Femur (tissue), 1 donor: ENCODE results near the gene CPED1.
"Not testable (repeated sequence)": the region's sequence is repeated elsewhere in the genome, so short reads cannot be mapped to it uniquely, and the experiment has no call there.

Experiments used
- DNase-seq: peaks from one replicate; pipeline ENCODE4 v3.0.0-alpha.2; 2017

Gene CPED1

GRCh38 chr7:121075424-121075841, 86.9 kb downstream of the CPED1 start:
- DNase-seq: not testable (repeated sequence)

- no peak for DNase-seq
These were observed 87.4 kb downstream of the CPED1 start for GRCh38 chr7:121075952-121076349.

GRCh38 chr7:121076350-121077164, 88.0 kb downstream of the CPED1 start:
- no peak for DNase-seq

DNA sequence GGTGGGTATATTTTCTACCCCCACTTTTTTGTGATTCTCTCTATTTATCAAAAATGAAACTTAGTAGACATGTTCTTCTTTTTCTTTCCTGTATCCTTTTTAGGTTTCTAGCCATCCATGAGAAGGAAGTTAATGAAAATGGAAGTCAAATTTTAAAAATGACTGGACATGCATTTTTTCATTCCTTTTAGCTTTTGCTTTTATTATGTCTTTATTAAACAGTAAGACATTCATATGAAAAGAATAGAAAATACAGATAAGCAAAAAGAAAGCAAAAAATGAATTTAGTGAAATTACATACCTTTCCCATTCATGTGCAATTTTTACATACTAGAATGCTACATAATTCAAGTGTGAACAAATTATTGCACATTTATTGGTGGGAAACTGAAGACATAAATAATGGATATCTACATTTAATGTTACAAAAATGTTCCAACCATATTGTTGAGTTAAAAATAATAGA, 88.7 kb downstream of the CPED1 start:
- no peak for DNase-seq

GRCh38 chr7:121078701-121079227, 90.3 kb downstream of the CPED1 start:
- no peak for DNase-seq

GRCh38 chr7:121079425-121080169, 91.1 kb downstream of the CPED1 start:
- no peak for DNase-seq

DNA sequence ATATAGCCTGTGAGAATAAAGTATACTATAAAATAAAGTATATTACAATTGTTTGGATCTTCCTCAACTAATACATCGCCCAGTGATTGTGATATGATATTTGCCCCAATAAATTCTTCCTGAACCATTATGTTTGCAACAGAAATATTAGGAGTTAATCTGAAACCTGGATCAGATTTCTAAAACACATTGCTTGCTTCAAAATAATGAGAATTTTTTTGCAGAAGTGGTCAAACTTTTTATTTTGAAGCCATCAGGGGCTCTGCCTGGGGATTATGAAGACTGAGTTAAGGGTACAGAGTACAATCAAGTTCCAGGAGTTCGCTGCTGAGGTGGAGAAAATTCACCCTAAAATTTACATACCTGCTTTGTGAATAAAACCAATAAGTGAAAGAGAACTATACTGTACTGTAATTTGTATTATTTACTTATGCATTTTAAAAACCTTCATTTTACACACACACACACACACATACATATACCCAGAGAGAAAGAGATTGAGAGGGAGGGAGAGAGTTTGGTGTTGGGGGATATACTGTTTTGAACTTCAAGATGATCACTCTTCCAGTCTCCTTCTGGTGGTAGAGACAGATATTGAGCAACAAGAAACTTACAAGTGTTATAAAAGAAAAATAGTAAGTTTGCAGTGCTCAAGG, 91.9 kb downstream of the CPED1 start:
- DNase-seq: no peak

- DNase-seq: no peak
These were observed 92.4 kb downstream of the CPED1 start for GRCh38 chr7:121080913-121081326.

GRCh38 chr7:121081327-121081936, 92.9 kb downstream of the CPED1 start:
- DNase-seq: no peak

- DNase-seq: no peak
These were observed 94.0 kb downstream of the CPED1 start for GRCh38 chr7:121082400-121083101.

DNA sequence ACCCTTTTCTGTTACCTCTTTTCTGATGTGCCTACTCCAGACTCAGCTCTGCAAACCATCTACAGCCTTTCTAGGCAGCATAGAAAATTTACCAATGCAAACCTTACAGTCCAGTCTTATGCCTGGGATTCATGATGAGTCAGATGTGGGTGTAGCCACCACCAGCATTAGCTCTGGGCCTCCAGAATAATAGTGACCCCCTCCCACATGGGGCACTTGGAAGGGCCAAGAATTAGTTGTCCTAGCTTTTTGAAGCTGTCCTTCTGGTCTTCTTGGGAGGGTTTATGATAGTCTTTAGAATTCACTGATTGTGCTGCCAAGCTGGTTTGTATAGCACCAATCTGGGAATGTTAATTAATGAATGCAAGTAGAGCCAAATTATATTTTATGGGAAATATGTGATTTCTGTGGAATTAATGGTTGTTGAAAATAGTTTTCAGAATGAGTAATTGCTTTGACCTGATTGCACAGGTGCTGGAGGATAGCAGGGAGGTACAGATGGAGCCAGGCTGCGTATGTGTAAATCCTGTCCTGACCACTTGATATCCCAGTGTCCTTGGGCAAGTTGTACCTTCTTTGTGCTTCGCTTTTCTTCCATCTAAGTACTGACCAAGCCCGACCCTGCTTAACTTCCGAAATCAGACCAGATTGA, 94.8 kb downstream of the CPED1 start:
- no peak for DNase-seq

DNA sequence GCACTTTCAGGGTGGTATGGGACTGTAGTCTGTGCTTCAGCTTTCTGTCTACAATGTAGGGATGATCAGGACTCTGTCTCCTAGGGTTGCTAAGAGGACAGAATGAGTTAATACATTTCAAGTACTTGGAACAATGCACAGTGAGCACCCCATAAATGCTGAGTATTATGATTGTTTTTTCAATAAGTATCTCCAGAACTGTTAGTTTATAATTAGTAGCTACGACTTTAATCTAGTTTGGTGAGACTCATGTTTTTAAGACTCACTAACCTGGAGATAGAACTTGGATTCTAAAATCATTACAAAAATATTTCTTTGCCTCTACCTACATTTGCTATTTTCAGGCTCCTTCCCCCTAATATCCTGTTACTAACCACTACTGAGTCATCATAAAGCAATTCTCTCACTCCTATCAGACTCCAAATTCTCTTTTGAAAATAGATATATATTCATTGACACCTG, 95.3 kb downstream of the CPED1 start:
- DNase-seq: no peak

DNA sequence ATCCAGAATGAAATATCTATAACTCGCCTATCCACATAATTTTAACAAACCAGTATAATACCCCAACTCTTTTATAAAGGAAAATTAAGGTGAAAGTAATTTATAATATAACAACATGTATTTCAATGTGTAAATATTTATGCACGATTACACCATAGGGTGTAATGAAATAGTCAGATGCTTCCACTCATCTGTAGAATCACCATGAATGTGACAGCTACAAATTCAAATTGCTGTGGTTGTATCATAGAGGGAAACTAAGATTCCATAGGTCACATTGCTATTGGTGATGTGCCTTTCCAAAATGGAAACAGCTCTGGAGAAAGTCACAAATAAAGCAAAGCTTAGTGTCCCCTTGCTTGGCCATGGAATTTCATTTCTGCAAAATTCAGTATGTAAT, 95.7 kb downstream of the CPED1 start:
- DNase-seq: no peak

GRCh38 chr7:121084748-121085336, 96.3 kb downstream of the CPED1 start:
- DNase-seq: no peak

GRCh38 chr7:121085922-121086321, 97.4 kb downstream of the CPED1 start:
- DNase-seq: no peak

GRCh38 chr7:121088870-121089269, 100.4 kb downstream of the CPED1 start:
- no peak for DNase-seq

DNA sequence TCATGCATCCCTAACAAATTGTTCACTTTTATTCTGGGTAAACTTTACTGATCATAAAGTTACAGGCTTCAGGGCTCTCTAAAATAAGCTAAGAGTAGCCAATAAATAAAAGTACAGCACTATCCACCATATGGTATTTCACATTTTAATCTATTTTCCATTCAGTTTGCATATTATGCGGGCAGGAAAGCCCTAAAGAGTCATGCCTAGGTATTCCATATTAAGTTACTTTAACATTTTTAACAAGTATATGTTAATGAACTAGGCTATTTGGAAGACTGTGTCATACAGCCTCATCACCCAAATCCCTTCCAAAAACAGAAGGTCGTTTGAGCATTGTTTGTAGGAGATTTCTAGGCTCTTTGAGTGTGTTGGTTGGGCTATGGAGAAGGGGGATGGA, 106.3 kb downstream of the CPED1 start:
- DNase-seq: no peak

DNA sequence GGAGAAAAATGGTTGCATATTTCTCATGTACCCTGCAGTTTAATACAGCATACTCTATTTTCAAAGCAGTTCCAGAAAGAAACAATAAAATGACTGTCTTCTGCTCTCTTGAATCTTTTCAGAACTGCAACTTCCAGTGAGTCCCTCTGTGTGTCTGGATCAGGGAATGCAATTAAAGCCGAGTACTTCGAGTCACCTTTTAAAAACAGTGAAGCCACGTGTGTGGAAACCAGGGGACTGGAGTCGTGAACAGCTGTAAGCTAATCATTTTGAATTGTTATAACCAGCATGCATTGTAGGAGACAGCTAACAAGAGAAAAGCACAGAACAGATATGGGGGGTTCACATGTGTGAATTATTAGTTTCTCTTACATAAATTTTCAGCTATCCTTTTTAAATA, 109.1 kb downstream of the CPED1 start:
- no peak for DNase-seq

DNA sequence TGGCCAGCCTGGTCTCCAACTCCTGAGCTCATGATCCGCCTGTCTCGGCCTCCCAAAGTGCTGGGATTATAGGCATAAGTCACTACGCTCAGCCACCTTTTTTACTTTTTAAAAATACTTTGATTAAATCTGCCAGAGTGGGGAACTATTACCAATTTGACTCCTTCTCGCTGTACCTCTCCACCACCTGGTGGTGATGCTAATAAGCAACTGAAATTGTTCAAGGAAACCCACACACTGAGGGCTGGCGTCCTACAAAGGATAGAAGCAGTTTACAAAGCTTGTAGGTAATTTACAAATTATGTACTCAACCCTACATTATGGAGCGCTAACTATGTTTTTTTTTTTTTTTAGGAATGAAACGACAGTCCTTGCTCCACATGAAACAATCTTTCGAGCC, 111.1 kb downstream of the CPED1 start:
- no peak for DNase-seq

- no peak for DNase-seq
These were observed 112.6 kb downstream of the CPED1 start for GRCh38 chr7:121101083-121101482.

- DNase-seq: no peak
These were observed 113.1 kb downstream of the CPED1 start for GRCh38 chr7:121101621-121102020.
